ENCODE data around the gene P2RX2.
A peak's percentile ranks its signal among the peaks of the same experiment; 100 is the strongest.

P2RX2 gene

GRCh38 chr12:132620113-132620898 is 1.7 kb downstream of the P2RX2 start:
- no peak overlapping the region for H3K4me3 ChIP-seq (replicated peaks; ENCODE audit: low read depth, low read length)
- DNase-seq (ENCODE audit: low read depth) = no peak
- TF ChIP-seq, protein P1, sequence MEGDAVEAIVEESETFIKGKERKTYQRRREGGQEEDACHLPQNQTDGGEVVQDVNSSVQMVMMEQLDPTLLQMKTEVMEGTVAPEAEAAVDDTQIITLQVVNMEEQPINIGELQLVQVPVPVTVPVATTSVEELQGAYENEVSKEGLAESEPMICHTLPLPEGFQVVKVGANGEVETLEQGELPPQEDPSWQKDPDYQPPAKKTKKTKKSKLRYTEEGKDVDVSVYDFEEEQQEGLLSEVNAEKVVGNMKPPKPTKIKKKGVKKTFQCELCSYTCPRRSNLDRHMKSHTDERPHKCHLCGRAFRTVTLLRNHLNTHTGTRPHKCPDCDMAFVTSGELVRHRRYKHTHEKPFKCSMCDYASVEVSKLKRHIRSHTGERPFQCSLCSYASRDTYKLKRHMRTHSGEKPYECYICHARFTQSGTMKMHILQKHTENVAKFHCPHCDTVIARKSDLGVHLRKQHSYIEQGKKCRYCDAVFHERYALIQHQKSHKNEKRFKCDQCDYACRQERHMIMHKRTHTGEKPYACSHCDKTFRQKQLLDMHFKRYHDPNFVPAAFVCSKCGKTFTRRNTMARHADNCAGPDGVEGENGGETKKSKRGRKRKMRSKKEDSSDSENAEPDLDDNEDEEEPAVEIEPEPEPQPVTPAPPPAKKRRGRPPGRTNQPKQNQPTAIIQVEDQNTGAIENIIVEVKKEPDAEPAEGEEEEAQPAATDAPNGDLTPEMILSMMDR (IDR thresholded peaks at IDR 0.05; ENCODE audit: low read length, missing control alignments) = no peak

GRCh38 chr12:132620899-132621656 is 2.5 kb downstream of the P2RX2 start:
- no peak overlapping the region for H3K4me3 ChIP-seq (replicated peaks; ENCODE audit: low read depth, low read length)
- TF ChIP-seq, protein P1 (IDR thresholded peaks at IDR 0.05; ENCODE audit: low read length, missing control alignments) = no peak
- no peak for DNase-seq (ENCODE audit: low read depth)

DNA sequence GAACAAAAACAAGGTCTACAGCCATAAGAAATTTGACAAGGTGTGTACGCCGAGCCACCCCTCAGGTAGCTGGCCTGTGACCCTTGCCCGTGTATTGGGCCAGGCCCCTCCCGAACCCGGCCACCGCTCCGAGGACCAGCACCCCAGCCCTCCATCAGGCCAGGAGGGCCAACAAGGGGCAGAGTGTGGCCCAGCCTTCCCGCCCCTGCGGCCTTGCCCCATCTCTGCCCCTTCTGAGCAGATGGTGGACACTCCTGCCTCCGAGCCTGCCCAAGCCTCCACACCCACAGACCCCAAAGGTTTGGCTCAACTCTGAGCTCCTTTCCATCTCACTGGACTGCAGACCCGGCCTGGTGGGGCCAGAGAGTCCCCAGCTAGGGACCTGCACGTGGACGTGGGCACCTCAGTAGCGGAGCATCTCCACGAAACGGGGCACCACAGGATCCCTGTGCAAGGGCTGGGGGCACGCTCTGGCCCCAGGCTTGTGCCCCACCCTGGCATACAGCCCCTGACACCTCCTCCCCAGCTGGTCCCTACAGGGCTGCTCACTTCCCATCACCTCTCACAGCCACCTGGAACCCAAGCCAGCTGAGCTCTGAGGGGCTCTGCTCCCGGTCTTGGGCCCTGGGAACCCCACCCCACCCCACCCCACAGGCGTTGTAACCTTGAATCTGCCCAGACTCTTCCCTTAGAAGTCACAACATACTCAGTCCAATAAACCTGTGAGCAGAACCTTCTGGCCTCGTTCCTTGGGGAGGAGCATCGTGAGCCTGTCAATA is 3.3 kb downstream of the P2RX2 start:
- H3K4me3 ChIP-seq (replicated peaks; ENCODE audit: low read depth, low read length) = no peak overlapping the region
- no peak for DNase-seq (ENCODE audit: low read depth)
- TF ChIP-seq, protein P1 (IDR thresholded peaks at IDR 0.05; ENCODE audit: low read length, missing control alignments) = no peak

- TF ChIP-seq, protein P1 (IDR thresholded peaks at IDR 0.05; ENCODE audit: low read length, missing control alignments) = no peak
- peak; percentile 88 for DNase-seq (ENCODE audit: low read depth)
- H3K4me3 ChIP-seq (replicated peaks; ENCODE audit: low read depth, low read length) = peak overlapping the region; percentile 12
These were observed 4.0 kb downstream of the P2RX2 start for GRCh38 chr12:132622437-132623071.

- no peak for DNase-seq (ENCODE audit: low read depth)
- TF ChIP-seq, protein P1 (IDR thresholded peaks at IDR 0.05; ENCODE audit: low read length, missing control alignments) = no peak
- no peak overlapping the region for H3K4me3 ChIP-seq (replicated peaks; ENCODE audit: low read depth, low read length)
These were observed 4.7 kb downstream of the P2RX2 start for GRCh38 chr12:132623072-132623869.
